ENCODE measurements around the gene CLDN2. TPM values are rescaled to one million over a fixed set of nuclear protein-coding genes. Genes with fewer than 3 reads are reported as not detected.
A peak's percentile ranks its signal among the peaks of the same experiment; 100 is the strongest.
"Not testable (repeated sequence)": the region's sequence is repeated elsewhere in the genome, so short reads cannot be mapped to it uniquely, and the experiment has no call there.

CLDN2 gene
- total RNA-seq (2021) (not detected in 2 replicates), Bru-seq, nascent RNA (not detected), BruChase-seq, experiment 1, labeled RNA remaining after a 2-hour chase (not detected), BruChase-seq, experiment 2, labeled RNA remaining after a 6-hour chase (not detected)
- long read RNA-seq = 0 reads

DNA sequence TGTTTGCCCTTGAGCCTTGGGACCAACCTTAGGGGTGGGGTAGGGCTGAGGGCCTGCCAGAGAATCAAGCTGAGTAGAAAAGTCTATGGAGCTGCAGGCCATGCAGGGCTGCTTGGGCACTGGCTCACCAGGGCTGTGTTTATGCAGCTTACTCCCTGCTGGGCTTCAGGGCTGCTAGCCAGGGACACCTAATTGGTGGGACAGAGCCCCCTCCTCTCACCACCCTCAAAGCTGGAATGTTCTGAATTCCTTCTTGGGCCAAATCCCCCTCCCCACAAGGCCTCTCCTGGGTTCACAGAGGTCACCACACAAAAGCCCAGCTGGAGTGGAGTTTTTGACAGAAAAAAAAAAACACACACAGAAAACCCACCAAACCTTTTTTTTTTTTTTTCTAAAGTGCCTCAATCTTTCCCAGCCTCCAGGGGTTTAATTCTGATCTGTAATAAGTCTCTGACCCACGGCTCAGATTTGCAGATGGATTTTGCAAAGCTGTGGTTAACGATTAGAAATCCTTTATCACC is at the start of gene CLDN2:
Gene CLDN2 (plus strand): TSS at position 471 of the 521 bp plus-strand sequence. CDS start 7,827 bp downstream, outside the sequence.
- CTCF ChIA-PET = no interaction called here
- Histone ChIP-seq H3K9me3 (ENCODE audit: low read depth, low read length, poor library complexity, severe bottlenecking) (no peaks in the 10 kb centered on the region), H3K4me3 (ENCODE audit: low read depth, low read length, poor library complexity, severe bottlenecking) (no peak within 1 kb of the TSS), H3K4me1 (ENCODE audit: insufficient read depth, low read length, poor library complexity, severe bottlenecking) (peaks cover 13% of the 10 kb centered on the region), H3K27me3 (replicated peaks; ENCODE audit: insufficient read depth, low read depth, low read length, poor library complexity) (no peaks in the 10 kb centered on the region), H3K27ac (ENCODE audit: low read depth, low read length, poor library complexity, severe bottlenecking) (no peak within 1 kb of the TSS), H3K36me3 (ENCODE audit: insufficient read depth, low read length, poor library complexity, severe bottlenecking) (no peaks in the 10 kb centered on the region)
- intact Hi-C loops (cut with micrococcal nuclease; ENCODE audit: unreplicated experiment) = no loop called here
- TF ChIP-seq, protein P1, sequence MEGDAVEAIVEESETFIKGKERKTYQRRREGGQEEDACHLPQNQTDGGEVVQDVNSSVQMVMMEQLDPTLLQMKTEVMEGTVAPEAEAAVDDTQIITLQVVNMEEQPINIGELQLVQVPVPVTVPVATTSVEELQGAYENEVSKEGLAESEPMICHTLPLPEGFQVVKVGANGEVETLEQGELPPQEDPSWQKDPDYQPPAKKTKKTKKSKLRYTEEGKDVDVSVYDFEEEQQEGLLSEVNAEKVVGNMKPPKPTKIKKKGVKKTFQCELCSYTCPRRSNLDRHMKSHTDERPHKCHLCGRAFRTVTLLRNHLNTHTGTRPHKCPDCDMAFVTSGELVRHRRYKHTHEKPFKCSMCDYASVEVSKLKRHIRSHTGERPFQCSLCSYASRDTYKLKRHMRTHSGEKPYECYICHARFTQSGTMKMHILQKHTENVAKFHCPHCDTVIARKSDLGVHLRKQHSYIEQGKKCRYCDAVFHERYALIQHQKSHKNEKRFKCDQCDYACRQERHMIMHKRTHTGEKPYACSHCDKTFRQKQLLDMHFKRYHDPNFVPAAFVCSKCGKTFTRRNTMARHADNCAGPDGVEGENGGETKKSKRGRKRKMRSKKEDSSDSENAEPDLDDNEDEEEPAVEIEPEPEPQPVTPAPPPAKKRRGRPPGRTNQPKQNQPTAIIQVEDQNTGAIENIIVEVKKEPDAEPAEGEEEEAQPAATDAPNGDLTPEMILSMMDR (conservative IDR thresholded peaks at IDR 0.05; ENCODE audit: low read depth, low read length) = no peak
- TF ChIP-seq EZH2 (IDR thresholded peaks at IDR 0.05; ENCODE audit: borderline replicate concordance, low read depth, low read length, poor library complexity, severe bottlenecking) = no peak
- POLR2A ChIA-PET (ENCODE audit: low non-redundant PET) = no interaction called here
- BruUV-seq (replicated peaks) = no TSS peak
- DNase-seq (ENCODE audit: low spot score) = no peak

DNA sequence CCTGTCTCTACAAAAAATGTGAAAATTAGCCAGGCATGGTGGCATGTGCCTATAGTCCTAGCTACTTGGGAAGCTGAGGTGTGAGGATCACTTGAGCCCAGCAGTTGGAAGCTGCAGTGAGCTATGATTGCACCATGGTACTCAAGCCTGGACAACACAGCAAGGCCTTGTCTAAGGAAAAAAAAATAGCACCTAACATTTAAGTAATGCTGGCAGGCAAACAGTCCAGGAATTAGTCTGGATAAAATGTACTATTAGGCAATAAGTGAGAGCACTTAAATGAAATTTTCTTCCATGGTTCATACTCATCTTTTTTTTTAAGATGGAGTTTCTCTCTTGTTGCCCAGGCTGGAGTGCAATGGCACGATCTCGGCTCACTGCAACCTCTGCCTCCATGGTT is 47.4 kb upstream of the CLDN2 start:
- CTCF ChIA-PET; BruUV-seq (replicated peaks); H3K9me3 ChIP-seq (ENCODE audit: low read depth, low read length, poor library complexity, severe bottlenecking); DNase-seq (ENCODE audit: low spot score); H3K4me1 ChIP-seq (ENCODE audit: insufficient read depth, low read length, poor library complexity, severe bottlenecking); H3K27ac ChIP-seq (ENCODE audit: low read depth, low read length, poor library complexity, severe bottlenecking); H3K4me3 ChIP-seq (ENCODE audit: low read depth, low read length, poor library complexity, severe bottlenecking); intact Hi-C loops (cut with micrococcal nuclease; ENCODE audit: unreplicated experiment); H3K36me3 ChIP-seq (ENCODE audit: insufficient read depth, low read length, poor library complexity, severe bottlenecking); POLR2A ChIA-PET (ENCODE audit: low non-redundant PET): not testable (repeated sequence)
- H3K27me3 ChIP-seq (replicated peaks; ENCODE audit: insufficient read depth, low read depth, low read length, poor library complexity) = peaks cover 15% of the 10 kb centered on the region

DNA sequence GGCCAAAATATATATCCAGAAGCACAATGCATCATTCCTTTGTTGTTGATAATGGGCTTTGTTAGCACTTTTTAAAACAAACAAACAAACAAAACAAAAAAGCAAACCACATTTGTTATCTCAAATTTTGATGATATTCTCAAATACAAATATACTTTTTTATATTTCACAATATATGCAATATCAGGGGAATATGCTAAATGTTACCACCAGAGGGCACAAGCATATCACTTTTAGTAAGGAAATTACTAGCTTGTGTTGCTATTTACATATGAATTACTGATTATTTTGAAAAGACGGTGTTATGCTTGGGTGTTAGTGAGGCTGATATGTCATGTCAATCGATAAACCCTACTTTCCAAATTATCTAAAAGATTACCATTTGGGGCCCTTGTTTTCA is 46.1 kb upstream of the CLDN2 start:
- DNase-seq (ENCODE audit: low spot score) = peak; percentile 47
- Histone ChIP-seq H3K4me1 (ENCODE audit: insufficient read depth, low read length, poor library complexity, severe bottlenecking) (no peaks in the 10 kb centered on the region), H3K4me3 (ENCODE audit: low read depth, low read length, poor library complexity, severe bottlenecking) (no peak overlapping the region), H3K27me3 (replicated peaks; ENCODE audit: insufficient read depth, low read depth, low read length, poor library complexity) (peaks cover 6% of the 10 kb centered on the region), H3K9me3 (ENCODE audit: low read depth, low read length, poor library complexity, severe bottlenecking) (no peaks in the 10 kb centered on the region), H3K27ac (ENCODE audit: low read depth, low read length, poor library complexity, severe bottlenecking) (no peak overlapping the region), H3K36me3 (ENCODE audit: insufficient read depth, low read length, poor library complexity, severe bottlenecking) (no peaks in the 10 kb centered on the region)
- ChIA-PET CTCF (interaction anchor here (1.0 kb wide), 5 partner anchors 10 to 1020 kb away, joined by 3 to 6 read pairs (median 3); partner anchors contain the start of gene NCBP2L), POLR2A (ENCODE audit: low non-redundant PET) (no interaction called here)
- BruUV-seq (replicated peaks) = no TSS peak
- TF ChIP-seq, protein P1 (conservative IDR thresholded peaks at IDR 0.05; ENCODE audit: low read depth, low read length) = peak; percentile 77
- TF ChIP-seq EZH2 (IDR thresholded peaks at IDR 0.05; ENCODE audit: borderline replicate concordance, low read depth, low read length, poor library complexity, severe bottlenecking) = no peak
- intact Hi-C loops (cut with micrococcal nuclease; ENCODE audit: unreplicated experiment) = no loop called here

DNA sequence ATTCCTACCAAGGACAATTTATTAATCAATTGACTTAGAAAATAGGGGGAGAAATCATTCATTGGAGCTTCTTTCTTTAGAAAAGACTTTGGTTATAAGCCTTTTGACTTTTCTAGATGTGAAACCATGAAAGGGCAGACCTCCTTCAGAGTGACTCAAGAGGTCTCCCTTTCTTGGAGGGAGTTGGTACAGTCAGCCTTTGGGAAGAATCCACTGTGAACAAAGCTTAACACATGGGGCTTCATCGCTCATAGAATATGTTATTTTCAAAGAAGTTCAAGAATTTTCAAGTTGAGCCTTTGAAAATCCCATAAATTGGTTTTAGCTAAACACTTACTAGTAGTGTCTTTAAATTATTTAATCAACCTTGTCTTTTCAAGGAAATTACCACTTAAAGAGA is 45.1 kb upstream of the CLDN2 start:
- Histone ChIP-seq H3K4me3 (ENCODE audit: low read depth, low read length, poor library complexity, severe bottlenecking) (no peak overlapping the region), H3K27me3 (replicated peaks; ENCODE audit: insufficient read depth, low read depth, low read length, poor library complexity) (peaks cover 3% of the 10 kb centered on the region), H3K9me3 (ENCODE audit: low read depth, low read length, poor library complexity, severe bottlenecking) (no peaks in the 10 kb centered on the region), H3K4me1 (ENCODE audit: insufficient read depth, low read length, poor library complexity, severe bottlenecking) (no peaks in the 10 kb centered on the region), H3K36me3 (ENCODE audit: insufficient read depth, low read length, poor library complexity, severe bottlenecking) (no peaks in the 10 kb centered on the region), H3K27ac (ENCODE audit: low read depth, low read length, poor library complexity, severe bottlenecking) (no peak overlapping the region)
- TF ChIP-seq, protein P1 (conservative IDR thresholded peaks at IDR 0.05; ENCODE audit: low read depth, low read length) = no peak
- TF ChIP-seq EZH2 (IDR thresholded peaks at IDR 0.05; ENCODE audit: borderline replicate concordance, low read depth, low read length, poor library complexity, severe bottlenecking) = no peak
- intact Hi-C loops (cut with micrococcal nuclease; ENCODE audit: unreplicated experiment) = no loop called here
- POLR2A ChIA-PET (ENCODE audit: low non-redundant PET) = no interaction called here
- DNase-seq (ENCODE audit: low spot score) = no peak
- CTCF ChIA-PET = interaction anchor here (0.7 kb wide), 1 partner anchor 92 kb away, joined by 3 read pairs; no protein-coding TSS in a partner anchor
- no TSS peak for BruUV-seq (replicated peaks)

All from A673 (cell line).